Endothelial cell of umbilical vein (primary cell): ENCODE measurements around the gene TMEM35B. TPM values are rescaled to one million over a fixed set of nuclear protein-coding genes. Genes with fewer than 3 reads are reported as not detected.
"Not testable (repeated sequence)": the region's sequence is repeated elsewhere in the genome, so short reads cannot be mapped to it uniquely, and the experiment has no call there.

ENCODE experiments used
- BruUV-seq: library from RNA; stranded (reverse); fragments of 400-500 nt; replicated peaks from 2 replicates; lab custom pipeline; 2021; lab: Mats Ljungman, UMichigan
- CTCF ChIA-PET: fragments of 300-600, 350-600 bp; sonication (Branson Sonifier 250); formaldehyde crosslinking; loops from one replicate; lab custom pipeline; 2021; ENCODE audit warnings: antibody characterized with exemption, inconsistent platforms; lab: Charles Lee
- POLR2A ChIA-PET: fragments of 300-600, 350-600 bp; sonication (Branson Sonifier 250); formaldehyde crosslinking; loops from one replicate; lab custom pipeline; 2021; ENCODE audit warnings: antibody characterized with exemption, inconsistent platforms; lab: Charles Lee
- DNase-seq: peaks from one replicate; pipeline ENCODE4 v3.0.0-alpha.2; 2011; ENCODE audit warnings: low read depth, low spot score
- FAIRE-seq: peaks from 2 replicates; lab custom pipeline; 2011; peaks lifted over from hg19 to GRCh38; lab: Jason Lieb, UNC
- H2AFZ ChIP-seq: 2 replicates; pipeline ENCODE4 v1.6.0; 2012; ENCODE audit warnings: low read depth, low read length, control low read depth, inconsistent platforms
- H3K27ac ChIP-seq: 2 replicates; pipeline ENCODE4 v1.5.1; 2011; ENCODE audit warnings: low read depth, mild to moderate bottlenecking, control low read depth, low read length, moderate library complexity; ENCODE audit not compliant: insufficient read depth
- H3K27me3 ChIP-seq, 2 experiments: 2 replicates each; pipeline versions ENCODE4 v1.6.0 to v1.6.1; 2011; ENCODE audit warnings: low read length in 2 of 2, mixed read lengths in 1 of 2; ENCODE audit not compliant: control insufficient read depth in 2 of 2, insufficient read depth in 2 of 2
- H3K36me3 ChIP-seq, 2 experiments: 2 replicates in 1 of 2; 3 replicates in 1 of 2; pipeline ENCODE4 v1.5.1; 2011; ENCODE audit warnings: low read length in 2 of 2, mild to moderate bottlenecking in 1 of 2, moderate library complexity in 1 of 2; ENCODE audit not compliant: control insufficient read depth in 2 of 2, insufficient read depth in 2 of 2; ENCODE audit errors: extremely low read depth in 1 of 2
- H3K4me1 ChIP-seq: 3 replicates; pipeline ENCODE4 v1.5.1; 2011; ENCODE audit warnings: mild to moderate bottlenecking, low read length; ENCODE audit not compliant: control insufficient read depth, insufficient read depth; ENCODE audit errors: extremely low read depth
- H3K4me2 ChIP-seq: 2 replicates; pipeline ENCODE4 v1.6.1; 2011; ENCODE audit warnings: low read length, control low read depth, mixed read lengths; ENCODE audit not compliant: insufficient read depth
- H3K4me3 ChIP-seq, 3 experiments: fragments of 200-600 bp in 1 of 3; sonication (generic), shearing (Covaris generic) in 1 of 3; replicated peaks in 1 of 3; 2 replicates each; pipeline ENCODE4 v1.5.1; 2011 to 2016; ENCODE audit warnings: control low read depth in 3 of 3, low read length in 3 of 3, mild to moderate bottlenecking in 2 of 3, inconsistent platforms in 1 of 3, low read depth in 1 of 3, moderate library complexity in 1 of 3; ENCODE audit not compliant: insufficient read depth in 1 of 3
- H3K79me2 ChIP-seq: 2 replicates; pipeline ENCODE4 v1.6.0; 2012; ENCODE audit warnings: low read length, inconsistent platforms; ENCODE audit not compliant: control insufficient read depth, insufficient read depth
- H3K9ac ChIP-seq: replicated peaks from 2 replicates; pipeline ENCODE3; 2011; ENCODE audit warnings: low read length, control low read depth; ENCODE audit not compliant: insufficient read depth; ENCODE audit errors: extremely low read depth
- H3K9me1 ChIP-seq: replicated peaks from 3 replicates; pipeline ENCODE4 v1.6.0; 2011; ENCODE audit warnings: mild to moderate bottlenecking, low read length; ENCODE audit not compliant: control insufficient read depth, insufficient read depth; ENCODE audit errors: extremely low read depth
- H3K9me3 ChIP-seq: replicated peaks from 2 replicates; pipeline ENCODE4 v1.5.1; 2012; ENCODE audit warnings: low read length, inconsistent platforms; ENCODE audit not compliant: control insufficient read depth, insufficient read depth
- H4K20me1 ChIP-seq: replicated peaks from 2 replicates; pipeline ENCODE3; 2011; ENCODE audit warnings: mild to moderate bottlenecking, low read length; ENCODE audit not compliant: control insufficient read depth, insufficient read depth; ENCODE audit errors: extremely low read depth
- EZH2 ChIP-seq: IDR thresholded peaks from 2 replicates; pipeline ENCODE4 v1.6.1; 2012; ENCODE audit warnings: borderline replicate concordance, low read depth, mild to moderate bottlenecking, moderate library complexity, low read length, inconsistent platforms; ENCODE audit not compliant: severe bottlenecking
- FOS ChIP-seq: IDR thresholded peaks from 2 replicates; pipeline ENCODE4 v1.6.1; 2011; ENCODE audit warnings: mild to moderate bottlenecking, low read length, moderate library complexity, borderline replicate concordance; ENCODE audit not compliant: insufficient read depth
- GATA2 ChIP-seq: IDR thresholded peaks from 2 replicates; pipeline ENCODE4 v1.7.0; 2011; ENCODE audit warnings: low read depth, mild to moderate bottlenecking, moderate library complexity, mixed read lengths, low read length; ENCODE audit not compliant: insufficient read length, insufficient read depth
- JUN ChIP-seq: IDR thresholded peaks from 2 replicates; pipeline ENCODE4 v1.6.1; 2011; ENCODE audit warnings: borderline replicate concordance, low read depth; ENCODE audit not compliant: insufficient read length, insufficient read depth
- MYC ChIP-seq: IDR thresholded peaks from one replicate; pipeline ENCODE4 v1.6.1; 2011; ENCODE audit warnings: mild to moderate bottlenecking, low read depth, low read length
- POLR2A ChIP-seq: IDR thresholded peaks from 2 replicates; pipeline ENCODE4 v1.6.1; 2012; ENCODE audit warnings: low read depth, mild to moderate bottlenecking, control low read depth, low read length
- POLR2AphosphoS5 ChIP-seq: IDR thresholded peaks from 2 replicates; pipeline ENCODE4 v1.6.1; 2012; ENCODE audit warnings: low read depth, mild to moderate bottlenecking, control low read depth, low read length, moderate library complexity; ENCODE audit not compliant: insufficient read depth
- dilution Hi-C: fragments of 300-500 bp; cut with MboI; formaldehyde crosslinking; loops from one replicate; pipeline ENCODE4 v1.15.0; 2019; ENCODE audit warnings: low sequenced_read_pairs; ENCODE audit not compliant: extremely low pct_ligation_motif_present
- intact Hi-C: fragments of 100-400 bp; cut with micrococcal nuclease; formaldehyde crosslinking; loops from one replicate; pipeline ENCODE4 v1.10.0; 2022
- polyA plus RNA-seq, 4 experiments: library from polyadenylated mRNA; depleted of rRNA in 3 of 4; stranded (reverse) in 3 of 4; unstranded in 1 of 4; fragments of >200 nt; gene quantifications; 2 replicates each; pipeline versions ENCODE4 v1.2.1 to v1.2.3, GENCODE V29; 2011 to 2012; ENCODE audit warnings: missing spikeins in 1 of 4
- total RNA-seq: library from RNA; stranded (reverse); gene quantifications from 2 replicates; pipeline ENCODE4 v1.2.3, GENCODE V29; 2021
- TF ChIP-seq, protein P1 (sequence below), 2 donors: IDR thresholded peaks; 1 replicate in 1 of 2; 2 replicates in 1 of 2; pipeline ENCODE4 v1.5.1; 2011; ENCODE audit warnings: low read length in 2 of 2, mild to moderate bottlenecking in 2 of 2, moderate library complexity in 2 of 2, control low read depth in 1 of 2, inconsistent platforms in 1 of 2, low read depth in 1 of 2; ENCODE audit not compliant: insufficient read depth in 1 of 2; ENCODE audit errors: extremely low read depth in 1 of 2
- TF ChIP-seq, protein P2 (sequence below): IDR thresholded peaks from 2 replicates; pipeline ENCODE4 v1.6.1; 2011; ENCODE audit not compliant: insufficient read depth, insufficient read length

The TMEM35B gene
- total and polyA plus RNA-seq, 2 donors (not counting 3 experiments of a cell fraction or from before 2014, with no cell fraction given), result 18.7 to 46.2 TPM

DNA sequence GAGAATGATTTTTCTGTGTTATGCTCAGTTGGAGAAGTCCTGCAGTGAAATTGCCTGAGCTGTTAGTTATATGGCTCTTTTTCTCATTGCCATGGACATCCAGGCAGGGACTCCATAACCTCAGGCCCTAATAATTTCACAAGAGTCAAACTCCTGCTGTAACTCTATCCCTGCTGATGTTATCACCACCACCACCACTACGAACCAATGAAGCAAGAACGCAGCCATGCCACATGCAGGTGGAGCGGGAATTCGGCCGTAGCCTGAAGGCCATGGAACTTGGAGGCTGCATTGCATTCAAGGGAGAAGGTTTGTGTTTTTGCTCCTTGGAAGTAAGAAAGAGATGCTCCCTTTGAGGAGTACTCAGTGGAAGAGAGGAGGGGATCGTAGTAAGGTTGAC lies 38.9 kb downstream of the TMEM35B start:
- Histone ChIP-seq H3K27me3 (no peaks in the 10 kb centered on the region), H3K4me1 (no peaks in the 10 kb centered on the region), H3K79me2 (no peaks in the 10 kb centered on the region), H3K4me2 (no peak overlapping the region), H3K36me3 (no peaks in the 10 kb centered on the region), H3K4me3 (no peak overlapping the region), H3K9me1 (no peaks in the 10 kb centered on the region), H2AFZ (no peak overlapping the region), H3K27ac (no peak overlapping the region), H3K9me3 (no peaks in the 10 kb centered on the region), H3K9ac (no peak overlapping the region), H4K20me1 (no peaks in the 10 kb centered on the region)
- DNase-seq (no peak), FAIRE-seq (no peak)
- ChIA-PET POLR2A (no interaction called here), CTCF (no interaction called here)
- no TSS peak for BruUV-seq
- dilution Hi-C loops, result no loop called here
- intact Hi-C loops, result no loop called here
- TF ChIP-seq, protein P1, sequence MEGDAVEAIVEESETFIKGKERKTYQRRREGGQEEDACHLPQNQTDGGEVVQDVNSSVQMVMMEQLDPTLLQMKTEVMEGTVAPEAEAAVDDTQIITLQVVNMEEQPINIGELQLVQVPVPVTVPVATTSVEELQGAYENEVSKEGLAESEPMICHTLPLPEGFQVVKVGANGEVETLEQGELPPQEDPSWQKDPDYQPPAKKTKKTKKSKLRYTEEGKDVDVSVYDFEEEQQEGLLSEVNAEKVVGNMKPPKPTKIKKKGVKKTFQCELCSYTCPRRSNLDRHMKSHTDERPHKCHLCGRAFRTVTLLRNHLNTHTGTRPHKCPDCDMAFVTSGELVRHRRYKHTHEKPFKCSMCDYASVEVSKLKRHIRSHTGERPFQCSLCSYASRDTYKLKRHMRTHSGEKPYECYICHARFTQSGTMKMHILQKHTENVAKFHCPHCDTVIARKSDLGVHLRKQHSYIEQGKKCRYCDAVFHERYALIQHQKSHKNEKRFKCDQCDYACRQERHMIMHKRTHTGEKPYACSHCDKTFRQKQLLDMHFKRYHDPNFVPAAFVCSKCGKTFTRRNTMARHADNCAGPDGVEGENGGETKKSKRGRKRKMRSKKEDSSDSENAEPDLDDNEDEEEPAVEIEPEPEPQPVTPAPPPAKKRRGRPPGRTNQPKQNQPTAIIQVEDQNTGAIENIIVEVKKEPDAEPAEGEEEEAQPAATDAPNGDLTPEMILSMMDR (IDR thresholded peaks at IDR 0.05; ENCODE audit: extremely low read depth in 1 of 2, insufficient read depth in 1 of 2, low read depth in 1 of 2, low read length in 2 of 2), result no peak
- TF ChIP-seq EZH2 (no peak), FOS (no peak), POLR2A (no peak), MYC (no peak), POLR2AphosphoS5 (no peak), JUN (no peak), GATA2 (no peak)
- TF ChIP-seq, protein P2, sequence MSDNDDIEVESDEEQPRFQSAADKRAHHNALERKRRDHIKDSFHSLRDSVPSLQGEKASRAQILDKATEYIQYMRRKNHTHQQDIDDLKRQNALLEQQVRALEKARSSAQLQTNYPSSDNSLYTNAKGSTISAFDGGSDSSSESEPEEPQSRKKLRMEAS, result no peak

DNA sequence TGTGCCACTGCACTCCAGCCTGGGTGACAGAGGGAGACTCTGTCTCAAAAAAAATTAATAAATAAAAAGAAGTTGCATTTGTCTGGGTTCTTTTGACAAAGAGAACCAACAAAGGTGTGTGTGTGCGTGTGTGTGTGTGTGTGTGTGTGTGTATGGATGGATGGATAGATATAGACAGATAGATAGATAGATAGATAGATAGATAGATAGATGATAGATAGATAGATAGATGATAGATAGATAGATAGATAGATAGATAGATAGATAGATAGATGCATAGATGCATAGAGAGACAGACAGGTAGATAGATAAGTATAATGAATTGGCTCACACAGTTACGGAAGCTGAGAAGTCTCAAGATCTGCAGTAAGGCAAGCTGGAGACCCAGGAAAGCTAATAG lies 43.3 kb downstream of the TMEM35B start:
- H3K4me1 ChIP-seq, intact Hi-C loops, FAIRE-seq, H3K4me2 ChIP-seq, POLR2A ChIA-PET, H3K9me1 ChIP-seq, H3K36me3 ChIP-seq, H3K9me3 ChIP-seq, H3K27me3 ChIP-seq, BruUV-seq, H3K4me3 ChIP-seq, DNase-seq, H4K20me1 ChIP-seq, H3K9ac ChIP-seq, dilution Hi-C loops, H2AFZ ChIP-seq, H3K79me2 ChIP-seq, H3K27ac ChIP-seq: not testable (repeated sequence)
- CTCF ChIA-PET, result interaction anchor here (0.5 to 1.5 kb wide), 2 partner anchors 11 to 188 kb away, joined by 3 to 4 read pairs; no protein-coding TSS in a partner anchor
